Umbilical cord (tissue), 2 donors: Measurements from ENCODE around the gene SPRED1. TPM values are rescaled to one million over a fixed set of nuclear protein-coding genes. Genes with fewer than 3 reads are reported as not detected.
"Not testable (repeated sequence)": the region's sequence is repeated elsewhere in the genome, so short reads cannot be mapped to it uniquely, and the experiment has no call there.

Experiments
- DNase-seq: peaks from one replicate; pipeline ENCODE4 v3.0.0-alpha.2; 2015; ENCODE audit warnings: low spot score
- total RNA-seq: library from RNA; depleted of rRNA; stranded (reverse); fragments of >200 nt; gene quantifications from one replicate; pipeline ENCODE4 v1.2.3, GENCODE V29; 2014; ENCODE audit warnings: low replicate concordance; ENCODE audit not compliant: insufficient read depth

The SPRED1 gene
- total RNA-seq, 1 donor from 2014 or later, result 74.9 TPM

GRCh38 chr15:38231436-38231835, 21.2 kb upstream of the SPRED1 start:
- no peak for DNase-seq

- DNase-seq, result not testable (repeated sequence)
These were observed 15.6 kb upstream of the SPRED1 start for GRCh38 chr15:38237021-38237420.

GRCh38 chr15:38238311-38238710, 14.3 kb upstream of the SPRED1 start:
- no peak for DNase-seq

- DNase-seq, result no peak
These were observed 10.6 kb upstream of the SPRED1 start for GRCh38 chr15:38242055-38242454.

GRCh38 chr15:38243278-38244055, 9.2 kb upstream of the SPRED1 start:
- peak; percentile 72 for DNase-seq

GRCh38 chr15:38247336-38247735, 5.3 kb upstream of the SPRED1 start:
- no peak for DNase-seq

GRCh38 chr15:38253351-38253781, 730 bp downstream of the SPRED1 start:
- DNase-seq, result peak; percentile 70

GRCh38 chr15:38254051-38254883, 1.6 kb downstream of the SPRED1 start:
- peak; percentile 83 for DNase-seq

GRCh38 chr15:38255690-38256089, 3.1 kb downstream of the SPRED1 start:
- DNase-seq, result no peak

GRCh38 chr15:38257676-38258075, 5.0 kb downstream of the SPRED1 start:
- no peak for DNase-seq

GRCh38 chr15:38259134-38259533, 6.5 kb downstream of the SPRED1 start:
- DNase-seq, result no peak

GRCh38 chr15:38260077-38260476, 7.4 kb downstream of the SPRED1 start:
- no peak for DNase-seq

- DNase-seq, result no peak
These were observed 10.6 kb downstream of the SPRED1 start for GRCh38 chr15:38263251-38263650.

GRCh38 chr15:38263996-38264395, 11.4 kb downstream of the SPRED1 start:
- DNase-seq, result no peak

GRCh38 chr15:38266247-38266986, 13.8 kb downstream of the SPRED1 start:
- no peak for DNase-seq

GRCh38 chr15:38267421-38268022, 14.9 kb downstream of the SPRED1 start:
- no peak for DNase-seq

GRCh38 chr15:38271144-38271543, 18.5 kb downstream of the SPRED1 start:
- no peak for DNase-seq

- DNase-seq, result no peak
These were observed 19.3 kb downstream of the SPRED1 start for GRCh38 chr15:38271895-38272294.

GRCh38 chr15:38272431-38272830, 19.8 kb downstream of the SPRED1 start:
- DNase-seq, result not testable (repeated sequence)

GRCh38 chr15:38274135-38274534, 21.5 kb downstream of the SPRED1 start:
- no peak for DNase-seq

- DNase-seq, result peak; percentile 54
These were observed 23.3 kb downstream of the SPRED1 start for GRCh38 chr15:38275959-38276358.

- DNase-seq, result not testable (repeated sequence)
These were observed 24.6 kb downstream of the SPRED1 start for GRCh38 chr15:38277281-38277680.
